HEK293 (cell line): Measurements from ENCODE around the gene WWOX.

Experiments used
- CTCF ChIA-PET: fragments of 350-600 bp; formaldehyde crosslinking; extraction: SDS; loops from one replicate; lab custom pipeline; 2021; ENCODE audit warnings: antibody characterized with exemption; lab: Yijun Ruan, JAX
- POLR2A ChIA-PET: fragments of 300-600 bp; formaldehyde crosslinking; extraction: SDS; loops from one replicate; lab custom pipeline; 2020; ENCODE audit warnings: antibody characterized with exemption, inconsistent platforms; lab: Yijun Ruan, JAX
- H3K27ac ChIP-seq: fragments of 200-500 bp; sonication (Bioruptor generic); 2 replicates; pipeline ENCODE4 v1.5.1; 2014; ENCODE audit warnings: low read depth, low read length, control low read depth, inconsistent platforms; ENCODE audit errors: extremely low read depth
- H3K36me3 ChIP-seq, 2 experiments: fragments of 200-500 bp in 1 of 2; sonication (Bioruptor generic) in 1 of 2; 1 replicate in 1 of 2; 2 replicates in 1 of 2; pipeline ENCODE4 v1.5.1; 2014 to 2017; ENCODE audit warnings: inconsistent platforms in 2 of 2, low read length in 2 of 2; ENCODE audit not compliant: control insufficient read depth in 2 of 2, insufficient read depth in 1 of 2
- H3K4me1 ChIP-seq: fragments of 200-500 bp; sonication (Bioruptor generic); 2 replicates; pipeline ENCODE4 v1.5.1; 2014; ENCODE audit warnings: mild to moderate bottlenecking, low read length, inconsistent platforms; ENCODE audit not compliant: control insufficient read depth, insufficient read depth
- H3K4me3 ChIP-seq: 2 replicates; pipeline ENCODE4 v1.5.1; 2011; ENCODE audit warnings: low read depth, mild to moderate bottlenecking, control low read depth, low read length, moderate library complexity
- H3K9me3 ChIP-seq: fragments of 200-500 bp; sonication (Bioruptor generic); 2 replicates; pipeline ENCODE4 v1.5.1; 2014; ENCODE audit warnings: low read depth, low read length, inconsistent platforms; ENCODE audit not compliant: control insufficient read depth, insufficient read depth
- GFI1B ChIP-seq: fragments of 450-650 bp; formaldehyde crosslinking; IDR thresholded peaks from 2 replicates; pipeline ENCODE4 v1.5.1; 2016; ENCODE audit warnings: missing biosample characterization, missing genetic modification characterization
- IKZF3 ChIP-seq: fragments of 450-650 bp; IDR thresholded peaks from 2 replicates; pipeline ENCODE4 v1.5.0; 2018; ENCODE audit warnings: missing biosample characterization, mild to moderate bottlenecking, missing genetic modification characterization, moderate library complexity
- MZF1 ChIP-seq: fragments of 450-650 bp; formaldehyde crosslinking; IDR thresholded peaks from 2 replicates; pipeline ENCODE4 v1.5.1; 2017; ENCODE audit warnings: missing biosample characterization, missing genetic modification characterization, borderline replicate concordance
- TRIM28 ChIP-seq: IDR thresholded peaks from 2 replicates; pipeline ENCODE4 v1.6.1; 2011; ENCODE audit warnings: low read length, control low read depth, borderline replicate concordance
- ZBTB1 ChIP-seq: fragments of 450-650 bp; formaldehyde crosslinking; IDR thresholded peaks from 2 replicates; pipeline ENCODE4 v1.5.1; 2016; ENCODE audit warnings: missing biosample characterization, missing genetic modification characterization
- ZBTB44 ChIP-seq: fragments of 450-650 bp; IDR thresholded peaks from 2 replicates; pipeline ENCODE4 v1.5.1; 2018; ENCODE audit warnings: missing biosample characterization, mild to moderate bottlenecking, missing genetic modification characterization
- ZBTB48 ChIP-seq: fragments of 450-650 bp; formaldehyde crosslinking; IDR thresholded peaks from 2 replicates; pipeline ENCODE4 v1.5.1; 2016; ENCODE audit warnings: missing biosample characterization, missing genetic modification characterization
- ZFP37 ChIP-seq: fragments of 450-650 bp; formaldehyde crosslinking; IDR thresholded peaks from 2 replicates; pipeline ENCODE4 v1.5.1; 2016; ENCODE audit warnings: missing biosample characterization, missing genetic modification characterization
- ZNF16 ChIP-seq: fragments of 450-650 bp; formaldehyde crosslinking; IDR thresholded peaks from 2 replicates; pipeline ENCODE4 v1.5.1; 2016; ENCODE audit warnings: low read depth, missing biosample characterization, missing genetic modification characterization
- ZNF19 ChIP-seq: fragments of 450-650 bp; formaldehyde crosslinking; IDR thresholded peaks from 2 replicates; pipeline ENCODE4; 2016; ENCODE audit warnings: missing biosample characterization, missing genetic modification characterization, low read depth
- ZNF223 ChIP-seq: fragments of 450-650 bp; formaldehyde crosslinking; IDR thresholded peaks from 2 replicates; pipeline ENCODE4 v1.5.1; 2016; ENCODE audit warnings: missing biosample characterization, missing genetic modification characterization
- ZNF26 ChIP-seq: fragments of 450-650 bp; formaldehyde crosslinking; IDR thresholded peaks from 2 replicates; pipeline ENCODE4 v1.5.1; 2016; ENCODE audit warnings: missing biosample characterization, missing genetic modification characterization
- ZNF302 ChIP-seq: fragments of 450-650 bp; formaldehyde crosslinking; IDR thresholded peaks from 2 replicates; pipeline ENCODE4 v1.5.1; 2016; ENCODE audit warnings: missing biosample characterization, missing genetic modification characterization, low read depth
- ZNF350 ChIP-seq: fragments of 450-650 bp; formaldehyde crosslinking; IDR thresholded peaks from 2 replicates; pipeline ENCODE4 v1.5.0; 2017; ENCODE audit warnings: missing biosample characterization, mild to moderate bottlenecking, missing genetic modification characterization
- ZNF473 ChIP-seq: fragments of 450-650 bp; formaldehyde crosslinking; IDR thresholded peaks from 2 replicates; pipeline ENCODE4 v1.5.1; 2017; ENCODE audit warnings: missing biosample characterization, missing genetic modification characterization
- ZNF530 ChIP-seq: fragments of 450-650 bp; formaldehyde crosslinking; IDR thresholded peaks from 2 replicates; pipeline ENCODE4 v1.5.1; 2016; ENCODE audit warnings: low read depth, missing biosample characterization, missing genetic modification characterization
- ZNF785 ChIP-seq: fragments of 450-650 bp; formaldehyde crosslinking; IDR thresholded peaks from 2 replicates; pipeline ENCODE4 v1.5.1; 2016; ENCODE audit warnings: missing biosample characterization, missing genetic modification characterization
- TF ChIP-seq, protein P1 (sequence below): fragments of 450-650 bp; formaldehyde crosslinking; IDR thresholded peaks from 2 replicates; pipeline ENCODE4 v1.5.1; 2016; ENCODE audit warnings: missing biosample characterization, missing genetic modification characterization

WWOX gene

GRCh38 chr16:78060809-78061208, 38.6 kb upstream of the WWOX start:
- H3K27ac ChIP-seq, result no peak overlapping the region
- no peaks in the 10 kb centered on the region for H3K9me3 ChIP-seq
- TF ChIP-seq ZNF26 (tag by site-specific recombination) (no peak), ZNF223 (tag by site-specific recombination) (no peak), ZNF350 (tag by site-specific recombination) (no peak), TRIM28 (no peak), MZF1 (no peak), ZNF302 (tag by site-specific recombination) (no peak), ZNF16 (tag by site-specific recombination) (no peak), ZNF19 (no peak), ZFP37 (tag by site-specific recombination) (no peak)
- TF ChIP-seq, protein P1, sequence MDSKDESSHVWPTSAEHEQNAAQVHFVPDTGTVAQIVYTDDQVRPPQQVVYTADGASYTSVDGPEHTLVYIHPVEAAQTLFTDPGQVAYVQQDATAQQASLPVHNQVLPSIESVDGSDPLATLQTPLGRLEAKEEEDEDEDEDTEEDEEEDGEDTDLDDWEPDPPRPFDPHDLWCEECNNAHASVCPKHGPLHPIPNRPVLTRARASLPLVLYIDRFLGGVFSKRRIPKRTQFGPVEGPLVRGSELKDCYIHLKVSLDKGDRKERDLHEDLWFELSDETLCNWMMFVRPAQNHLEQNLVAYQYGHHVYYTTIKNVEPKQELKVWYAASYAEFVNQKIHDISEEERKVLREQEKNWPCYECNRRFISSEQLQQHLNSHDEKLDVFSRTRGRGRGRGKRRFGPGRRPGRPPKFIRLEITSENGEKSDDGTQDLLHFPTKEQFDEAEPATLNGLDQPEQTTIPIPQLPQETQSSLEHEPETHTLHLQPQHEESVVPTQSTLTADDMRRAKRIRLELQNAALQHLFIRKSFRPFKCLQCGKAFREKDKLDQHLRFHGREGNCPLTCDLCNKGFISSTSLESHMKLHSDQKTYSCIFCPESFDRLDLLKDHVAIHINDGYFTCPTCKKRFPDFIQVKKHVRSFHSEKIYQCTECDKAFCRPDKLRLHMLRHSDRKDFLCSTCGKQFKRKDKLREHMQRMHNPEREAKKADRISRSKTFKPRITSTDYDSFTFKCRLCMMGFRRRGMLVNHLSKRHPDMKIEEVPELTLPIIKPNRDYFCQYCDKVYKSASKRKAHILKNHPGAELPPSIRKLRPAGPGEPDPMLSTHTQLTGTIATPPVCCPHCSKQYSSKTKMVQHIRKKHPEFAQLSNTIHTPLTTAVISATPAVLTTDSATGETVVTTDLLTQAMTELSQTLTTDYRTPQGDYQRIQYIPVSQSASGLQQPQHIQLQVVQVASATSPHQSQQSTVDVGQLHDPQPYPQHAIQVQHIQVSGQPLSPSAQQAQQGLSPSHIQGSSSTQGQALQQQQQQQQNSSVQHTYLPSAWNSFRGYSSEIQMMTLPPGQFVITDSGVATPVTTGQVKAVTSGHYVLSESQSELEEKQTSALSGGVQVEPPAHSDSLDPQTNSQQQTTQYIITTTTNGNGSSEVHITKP (tag by site-specific recombination), result no peak
- TF ChIP-seq, all 188 proteins: peak for 0
- ChIA-PET POLR2A (no interaction called here), CTCF (interaction anchor here (0.6 kb wide), 2 partner anchors 25 to 855 kb away, joined by 3 read pairs; no protein-coding TSS in a partner anchor)
- Histone ChIP-seq H3K36me3 (no peaks in the 10 kb centered on the region), H3K4me3 (no peak overlapping the region), H3K4me1 (no peaks in the 10 kb centered on the region)

DNA sequence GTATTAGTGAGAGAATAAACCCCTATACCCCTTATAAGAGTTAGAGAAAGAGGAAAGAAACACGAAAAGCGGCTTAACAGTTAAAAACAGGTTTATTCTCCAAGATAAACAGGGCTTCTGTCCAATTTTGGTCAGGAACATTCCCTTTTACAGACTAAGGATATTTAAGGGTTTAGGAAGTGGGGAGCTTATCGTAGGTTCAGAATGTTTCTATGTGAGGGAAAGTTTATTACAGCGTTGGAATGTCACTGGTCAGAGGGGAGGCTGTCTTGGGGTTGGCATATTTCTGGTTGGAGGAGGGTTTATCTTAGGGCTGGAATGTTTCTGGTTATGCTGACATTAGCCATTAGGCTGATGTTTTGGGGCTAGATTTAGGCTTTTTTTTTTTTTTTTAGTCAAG, 34.1 kb upstream of the WWOX start:
- H3K27ac ChIP-seq, result no peak overlapping the region
- no peak overlapping the region for H3K4me3 ChIP-seq
- ChIA-PET CTCF (interaction anchor here (0.6 kb wide), 1 partner anchor 35 kb away, joined by 3 read pairs; no protein-coding TSS in a partner anchor), POLR2A (no interaction called here)
- H3K4me1 ChIP-seq, result no peaks in the 10 kb centered on the region
- no peak for TF ChIP-seq GFI1B
- TF ChIP-seq IKZF3 (tag by site-specific recombination), result no peak
- TF ChIP-seq ZBTB1, result no peak
- TF ChIP-seq ZBTB48 (tag by site-specific recombination), result no peak
- H3K9me3 ChIP-seq, result no peaks in the 10 kb centered on the region
- no peaks in the 10 kb centered on the region for H3K36me3 ChIP-seq

DNA sequence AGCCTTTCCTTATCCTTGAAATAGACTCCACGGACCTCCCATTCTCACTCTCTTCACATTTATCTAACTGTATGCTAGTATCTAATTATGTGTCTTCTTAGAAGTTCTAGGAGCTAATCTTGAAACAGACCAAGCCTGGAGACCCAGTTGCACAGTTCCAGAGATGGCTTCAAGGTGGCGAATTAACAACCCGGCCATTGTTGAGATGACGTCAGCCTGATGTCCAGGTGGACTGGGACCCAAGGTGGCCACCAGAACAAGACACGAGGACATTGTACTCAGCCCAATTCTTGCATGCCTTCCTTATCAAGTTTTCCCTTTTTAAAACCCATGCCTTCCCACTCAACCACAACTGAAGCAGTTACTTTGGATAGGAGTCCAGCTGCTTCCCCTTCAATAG, 29.5 kb upstream of the WWOX start:
- ChIA-PET POLR2A (no interaction called here), CTCF (no interaction called here)
- no peak overlapping the region for H3K27ac ChIP-seq
- no peak overlapping the region for H3K4me3 ChIP-seq
- no peak for TF ChIP-seq ZBTB44
- no peak for TF ChIP-seq ZNF785 (tag by site-specific recombination)
- TF ChIP-seq ZNF473 (tag by site-specific recombination), result no peak
- no peak for TF ChIP-seq ZNF530 (tag by site-specific recombination)
- TF ChIP-seq, all 188 proteins: peak for 0
- Histone ChIP-seq H3K9me3 (no peaks in the 10 kb centered on the region), H3K4me1 (no peaks in the 10 kb centered on the region), H3K36me3 (no peaks in the 10 kb centered on the region)
